GM19099 (cell line): Measurements from ENCODE around the gene ITGA2.

ENCODE experiments used
- POLR2A ChIP-seq: IDR thresholded peaks from 3 replicates; pipeline ENCODE4 v1.6.1; 2011; ENCODE audit warnings: low read depth; ENCODE audit not compliant: insufficient read length; ENCODE audit errors: extremely low read depth

Gene ITGA2

GRCh38 chr5:53111139-53111538 lies 122.0 kb downstream of the ITGA2 start:
- no peak for TF ChIP-seq POLR2A

DNA sequence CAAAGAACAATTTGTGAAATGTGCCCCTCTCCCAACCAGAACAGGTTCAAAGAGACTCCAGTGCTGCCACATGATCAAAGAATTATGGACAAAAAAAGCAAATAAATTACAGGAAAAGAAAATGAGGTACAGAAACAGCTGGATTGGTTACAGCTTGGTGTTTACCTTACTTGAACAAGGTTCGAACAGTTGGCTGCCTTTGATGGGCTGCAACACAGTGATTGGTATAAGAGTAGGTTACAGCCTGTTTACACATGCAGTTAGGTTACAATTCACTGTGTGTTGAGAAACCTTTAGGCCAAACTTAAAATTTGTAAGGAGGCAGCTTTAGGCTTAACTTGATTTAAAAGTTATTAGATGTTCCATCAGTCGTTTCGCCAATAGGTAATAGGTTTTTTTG lies 123.8 kb downstream of the ITGA2 start:
- no peak for TF ChIP-seq POLR2A

DNA sequence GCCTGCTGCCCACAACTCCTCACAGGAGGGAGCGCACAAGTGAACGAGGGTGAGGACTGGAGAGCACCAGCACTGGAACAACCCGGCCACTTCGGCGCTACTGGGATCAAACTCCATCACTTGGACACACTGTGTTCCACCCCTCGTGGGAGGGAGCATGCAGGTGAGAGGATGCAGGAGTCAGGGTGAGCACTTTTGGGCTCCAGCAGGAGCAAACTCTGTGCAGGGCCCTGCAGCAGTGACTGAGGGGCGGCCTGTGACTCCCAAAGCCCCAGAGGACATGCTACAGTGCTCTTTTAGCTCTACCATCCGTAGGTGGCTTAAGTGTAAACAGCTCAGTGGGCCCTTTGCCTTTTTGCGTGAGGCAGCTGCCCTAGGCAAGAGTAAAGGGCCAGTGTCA lies 124.8 kb downstream of the ITGA2 start:
- TF ChIP-seq POLR2A, result no peak

DNA sequence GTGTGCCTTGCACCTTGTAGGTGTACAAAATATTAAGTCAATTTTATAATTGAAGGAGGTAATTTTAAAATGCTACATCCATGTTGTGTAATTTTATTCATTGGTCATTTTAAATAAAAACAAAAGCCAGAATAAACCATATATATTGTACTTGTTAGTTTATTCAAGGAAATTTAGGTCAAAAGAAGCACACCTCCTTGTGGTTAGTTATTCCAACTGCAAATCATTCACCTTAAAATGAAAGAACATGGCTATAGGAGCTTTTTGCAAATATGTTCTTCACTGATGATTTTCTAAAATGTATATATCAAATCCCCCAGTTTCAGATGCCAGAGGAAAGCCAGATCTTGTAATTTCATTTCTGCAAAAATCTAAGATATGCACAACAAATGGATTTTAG lies 125.8 kb downstream of the ITGA2 start:
- TF ChIP-seq POLR2A, result no peak

DNA sequence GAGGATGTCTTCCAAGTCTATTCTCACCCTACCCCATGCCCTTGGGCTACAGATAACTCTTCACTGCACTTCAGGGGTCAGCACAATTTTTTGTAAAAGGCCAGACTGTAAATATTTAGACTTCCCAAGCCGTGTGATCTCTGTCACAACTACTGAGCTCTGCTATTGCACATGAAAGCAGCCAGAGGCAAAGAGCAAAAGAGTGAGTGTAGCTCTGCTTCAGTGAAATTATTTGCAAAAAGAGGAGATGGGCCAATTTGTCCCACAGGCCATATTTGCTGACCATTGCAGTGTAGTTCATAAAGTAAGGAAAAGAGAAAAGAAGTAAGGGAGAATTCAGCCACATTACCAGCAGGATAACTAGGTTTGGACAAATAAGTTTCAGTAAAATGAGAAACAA lies 127.4 kb downstream of the ITGA2 start:
- TF ChIP-seq POLR2A, result no peak

GRCh38 chr5:53118879-53119278 lies 129.7 kb downstream of the ITGA2 start:
- no peak for TF ChIP-seq POLR2A

DNA sequence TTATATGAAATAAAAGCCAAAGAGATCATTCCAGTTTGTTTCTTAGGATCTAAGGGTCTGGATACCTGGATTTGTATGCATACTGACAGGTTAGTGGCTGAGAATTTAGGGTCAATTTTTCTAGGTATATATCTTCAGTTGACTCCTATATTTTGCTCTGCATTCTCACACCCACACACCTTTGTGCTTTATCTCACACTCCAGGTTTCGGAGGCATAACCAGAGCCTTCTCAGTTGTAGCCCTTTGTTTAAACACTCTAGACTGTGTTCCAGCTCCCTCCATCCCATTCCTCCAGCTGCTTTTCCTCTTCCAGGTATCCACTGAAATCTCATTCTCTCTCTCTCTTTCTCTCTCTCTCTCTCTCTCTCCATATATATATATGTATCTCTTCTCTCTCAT lies 131.0 kb downstream of the ITGA2 start:
- TF ChIP-seq POLR2A, result no peak

- TF ChIP-seq POLR2A, result no peak
Measured at GRCh38 chr5:53123702-53124101, 134.6 kb downstream of the ITGA2 start.

- no peak for TF ChIP-seq POLR2A
Measured at GRCh38 chr5:53126521-53126920, 137.4 kb downstream of the ITGA2 start.

GRCh38 chr5:53127107-53127506 lies 138.0 kb downstream of the ITGA2 start:
- no peak for TF ChIP-seq POLR2A

GRCh38 chr5:53128481-53128880 lies 139.3 kb downstream of the ITGA2 start:
- TF ChIP-seq POLR2A, result no peak

- no peak for TF ChIP-seq POLR2A
Measured at GRCh38 chr5:53130266-53130665, 141.1 kb downstream of the ITGA2 start.

DNA sequence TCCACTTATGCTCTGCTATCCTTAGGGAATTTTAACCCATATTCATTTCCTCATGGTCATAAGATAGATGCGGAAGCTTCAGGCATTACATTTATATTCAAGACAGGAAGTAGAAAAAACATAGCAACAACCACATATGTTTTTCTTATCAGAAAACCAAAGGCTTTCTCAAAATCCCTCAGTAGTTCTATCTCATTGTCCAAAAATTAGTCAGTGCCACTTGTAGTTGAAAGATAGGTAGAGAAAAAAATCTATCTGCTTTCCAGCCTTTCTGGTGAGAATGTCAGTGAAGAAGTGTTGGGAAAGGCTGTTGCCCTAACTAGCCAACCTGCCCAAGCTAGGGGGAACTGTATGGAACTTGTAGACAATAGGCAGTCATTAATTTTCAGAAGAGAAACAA lies 143.9 kb downstream of the ITGA2 start:
- no peak for TF ChIP-seq POLR2A
